ENCODE results near the gene ATF7. TPM values are rescaled to one million over a fixed set of nuclear protein-coding genes. Genes with fewer than 3 reads are reported as not detected.

Gene ATF7
- polyA plus RNA-seq, 3 donors, result 21.7 to 27.9 (median 24.4) TPM

DNA sequence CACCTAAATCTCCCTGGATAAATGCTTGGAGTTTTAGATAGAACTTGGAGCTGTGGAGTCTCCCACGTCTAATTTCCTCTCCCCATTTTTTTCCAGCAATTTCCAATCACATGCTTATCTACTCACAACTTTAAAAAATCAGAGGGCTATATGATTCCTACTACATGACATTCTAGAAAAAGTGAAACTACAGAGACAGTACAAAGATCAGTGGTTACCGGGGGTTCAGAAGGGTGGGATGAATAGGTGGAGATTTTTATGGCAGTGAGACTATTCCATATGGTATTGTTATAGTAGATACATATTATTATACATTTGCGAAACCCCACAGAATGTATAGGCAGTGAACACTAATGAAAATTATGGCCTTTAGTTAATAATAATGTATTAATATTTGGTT, 35.5 kb downstream of the ATF7 start:
- Mint-ChIP-seq H3K27ac (peak overlapping the region in 1 of 7 donors; percentile 0), H3K27me3 (ENCODE audit: low read depth in 3 of 3) (no peaks in the 10 kb centered on the region), H3K4me3 (no peak overlapping the region), H3K4me1 (peaks cover 13% of the 10 kb centered on the region), H3K9me3 (no peaks in the 10 kb centered on the region), H3K36me3 (peaks cover 11 to 26% of the 10 kb centered on the region in 2 donors)
- no peak for DNase-seq
- no peaks in the 10 kb centered on the region for H3K4me1 ChIP-seq (ENCODE audit: control insufficient read depth in 1 of 2, insufficient read depth in 2 of 2, low read length in 2 of 2)
- no peak overlapping the region for H2AFZ ChIP-seq (ENCODE audit: insufficient read depth, low read depth, low read length, poor library complexity, severe bottlenecking)
- H3K4me2 ChIP-seq (replicated peaks; ENCODE audit: extremely low read depth, low read length, poor library complexity, severe bottlenecking), result no peak overlapping the region
- no CpG with 5 or more reads among the region's 3 CpGs for WGBS (ENCODE audit: insufficient coverage)
- no peaks in the 10 kb centered on the region for H3K9me3 ChIP-seq (replicated peaks in 1 of 2; ENCODE audit: control insufficient read depth in 1 of 2, insufficient read depth in 1 of 2, low read length in 2 of 2)
- peaks cover 86% of the 10 kb centered on the region for H4K20me1 ChIP-seq (ENCODE audit: insufficient read depth, low read length)
- no peak overlapping the region for H3K9ac ChIP-seq (ENCODE audit: insufficient read depth, low read length, poor library complexity, severe bottlenecking)
- H3K4me3 ChIP-seq (replicated peaks in 1 of 3; ENCODE audit: low read depth in 2 of 3, low read length in 3 of 3), result no peak overlapping the region
- intact Hi-C loops (cut with micrococcal nuclease), result no loop called here
- H3K36me3 ChIP-seq (replicated peaks in 1 of 2; ENCODE audit: control insufficient read depth in 1 of 2, insufficient read depth in 2 of 2, low read length in 2 of 2), result peaks cover 9 to 36% of the 10 kb centered on the region in 2 donors
- H3K27ac ChIP-seq (ENCODE audit: low read depth in 1 of 2, low read length in 2 of 2), result no peak overlapping the region
- H3K27me3 ChIP-seq (ENCODE audit: control insufficient read depth in 2 of 2, insufficient read depth in 2 of 2, low read length in 2 of 2), result no peaks in the 10 kb centered on the region
- TF ChIP-seq, protein P1, sequence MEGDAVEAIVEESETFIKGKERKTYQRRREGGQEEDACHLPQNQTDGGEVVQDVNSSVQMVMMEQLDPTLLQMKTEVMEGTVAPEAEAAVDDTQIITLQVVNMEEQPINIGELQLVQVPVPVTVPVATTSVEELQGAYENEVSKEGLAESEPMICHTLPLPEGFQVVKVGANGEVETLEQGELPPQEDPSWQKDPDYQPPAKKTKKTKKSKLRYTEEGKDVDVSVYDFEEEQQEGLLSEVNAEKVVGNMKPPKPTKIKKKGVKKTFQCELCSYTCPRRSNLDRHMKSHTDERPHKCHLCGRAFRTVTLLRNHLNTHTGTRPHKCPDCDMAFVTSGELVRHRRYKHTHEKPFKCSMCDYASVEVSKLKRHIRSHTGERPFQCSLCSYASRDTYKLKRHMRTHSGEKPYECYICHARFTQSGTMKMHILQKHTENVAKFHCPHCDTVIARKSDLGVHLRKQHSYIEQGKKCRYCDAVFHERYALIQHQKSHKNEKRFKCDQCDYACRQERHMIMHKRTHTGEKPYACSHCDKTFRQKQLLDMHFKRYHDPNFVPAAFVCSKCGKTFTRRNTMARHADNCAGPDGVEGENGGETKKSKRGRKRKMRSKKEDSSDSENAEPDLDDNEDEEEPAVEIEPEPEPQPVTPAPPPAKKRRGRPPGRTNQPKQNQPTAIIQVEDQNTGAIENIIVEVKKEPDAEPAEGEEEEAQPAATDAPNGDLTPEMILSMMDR (IDR thresholded peaks at IDR 0.05), result no peak
- H3K79me2 ChIP-seq (ENCODE audit: insufficient read depth, low read length), result peaks cover 90% of the 10 kb centered on the region

DNA sequence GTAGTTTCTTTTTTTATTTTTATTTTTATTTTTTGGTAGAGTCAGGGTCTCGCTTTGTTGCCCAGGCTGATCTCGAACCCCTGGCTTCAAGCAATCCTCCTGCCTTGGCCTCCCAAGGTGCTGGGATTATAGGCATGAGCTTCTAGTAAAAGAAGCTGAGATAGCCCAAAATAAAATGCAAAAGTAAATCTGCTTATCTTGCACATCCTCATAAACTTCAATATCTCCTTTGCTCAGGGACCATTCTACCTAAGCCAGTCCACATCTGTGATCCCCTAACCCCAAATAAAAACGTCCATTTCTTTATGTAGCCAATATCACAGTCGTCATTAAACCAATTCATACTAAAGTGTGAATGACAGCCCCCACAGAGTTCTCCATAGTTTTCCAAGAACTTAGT, 36.3 kb downstream of the ATF7 start:
- TF ChIP-seq, protein P1 (IDR thresholded peaks at IDR 0.05), result no peak
- Histone ChIP-seq H3K4me3 (replicated peaks in 1 of 3; ENCODE audit: low read depth in 2 of 3, low read length in 3 of 3) (no peak overlapping the region), H3K4me1 (ENCODE audit: control insufficient read depth in 1 of 2, insufficient read depth in 2 of 2, low read length in 2 of 2) (no peaks in the 10 kb centered on the region), H3K9ac (ENCODE audit: insufficient read depth, low read length, poor library complexity, severe bottlenecking) (no peak overlapping the region), H3K79me2 (ENCODE audit: insufficient read depth, low read length) (peaks cover 90% of the 10 kb centered on the region), H3K27me3 (ENCODE audit: control insufficient read depth in 2 of 2, insufficient read depth in 2 of 2, low read length in 2 of 2) (no peaks in the 10 kb centered on the region), H3K9me3 (replicated peaks in 1 of 2; ENCODE audit: control insufficient read depth in 1 of 2, insufficient read depth in 1 of 2, low read length in 2 of 2) (no peaks in the 10 kb centered on the region), H3K4me2 (replicated peaks; ENCODE audit: extremely low read depth, low read length, poor library complexity, severe bottlenecking) (no peak overlapping the region), H2AFZ (ENCODE audit: insufficient read depth, low read depth, low read length, poor library complexity, severe bottlenecking) (no peak overlapping the region), H3K27ac (ENCODE audit: low read depth in 1 of 2, low read length in 2 of 2) (no peak overlapping the region), H3K36me3 (replicated peaks in 1 of 2; ENCODE audit: control insufficient read depth in 1 of 2, insufficient read depth in 2 of 2, low read length in 2 of 2) (peaks cover 9 to 36% of the 10 kb centered on the region in 2 donors), H4K20me1 (ENCODE audit: insufficient read depth, low read length) (peaks cover 87% of the 10 kb centered on the region)
- no peak overlapping the region for H3K4me3 Mint-ChIP-seq
- no peak for DNase-seq
- H3K27ac Mint-ChIP-seq, result no peak overlapping the region
- peaks cover 13% of the 10 kb centered on the region for H3K4me1 Mint-ChIP-seq
- no peaks in the 10 kb centered on the region for H3K27me3 Mint-ChIP-seq (ENCODE audit: low read depth in 3 of 3)
- H3K36me3 Mint-ChIP-seq, result peaks cover 13 to 26% of the 10 kb centered on the region in 2 donors
- 80% methylated on average over 1 of the region's 4 CpGs for WGBS (ENCODE audit: insufficient coverage)
- H3K9me3 Mint-ChIP-seq, result no peaks in the 10 kb centered on the region
- intact Hi-C loops (cut with micrococcal nuclease), result no loop called here

Measured in CD14-positive monocyte (primary cell).